Brain microvascular endothelial cell (primary cell): ENCODE data around the gene NEMP1.
"Not testable (repeated sequence)": the region's sequence is repeated elsewhere in the genome, so short reads cannot be mapped to it uniquely, and the experiment has no call there.

ENCODE experiments used
- DNase-seq: peaks from one replicate; pipeline ENCODE4 v3.0.0-alpha.2; 2020
- H3K27ac ChIP-seq: fragments of 250-450 bp; sonication (Bioruptor Pico); 2 replicates; pipeline ENCODE4 v1.5.1; 2020; ENCODE audit warnings: mild to moderate bottlenecking, moderate library complexity
- H3K27me3 ChIP-seq: fragments of 250-450 bp; sonication (Bioruptor Pico); replicated peaks from 2 replicates; pipeline ENCODE4 v1.5.1; 2020; ENCODE audit warnings: mild to moderate bottlenecking
- H3K36me3 ChIP-seq: fragments of 250-450 bp; sonication (Bioruptor Pico); replicated peaks from 2 replicates; pipeline ENCODE4 v1.5.1; 2020; ENCODE audit warnings: mild to moderate bottlenecking
- H3K4me3 ChIP-seq: 2 replicates; pipeline ENCODE4 v1.5.1; 2011; ENCODE audit warnings: low read depth, mild to moderate bottlenecking, control low read depth, low read length, moderate library complexity
- in situ Hi-C: cut with HindIII; loops from 2 replicates; pipeline ENCODE4 v1.10.0; 2017; ENCODE audit warnings: low sequenced_read_pairs, low pct_ligation_motif_present
- TF ChIP-seq, protein P1 (sequence below): IDR thresholded peaks from 2 replicates; pipeline ENCODE4 v1.5.1; 2011; ENCODE audit warnings: low read depth, mild to moderate bottlenecking, moderate library complexity, low read length, control low read depth, inconsistent platforms; ENCODE audit errors: missing control alignments

The NEMP1 gene

DNA sequence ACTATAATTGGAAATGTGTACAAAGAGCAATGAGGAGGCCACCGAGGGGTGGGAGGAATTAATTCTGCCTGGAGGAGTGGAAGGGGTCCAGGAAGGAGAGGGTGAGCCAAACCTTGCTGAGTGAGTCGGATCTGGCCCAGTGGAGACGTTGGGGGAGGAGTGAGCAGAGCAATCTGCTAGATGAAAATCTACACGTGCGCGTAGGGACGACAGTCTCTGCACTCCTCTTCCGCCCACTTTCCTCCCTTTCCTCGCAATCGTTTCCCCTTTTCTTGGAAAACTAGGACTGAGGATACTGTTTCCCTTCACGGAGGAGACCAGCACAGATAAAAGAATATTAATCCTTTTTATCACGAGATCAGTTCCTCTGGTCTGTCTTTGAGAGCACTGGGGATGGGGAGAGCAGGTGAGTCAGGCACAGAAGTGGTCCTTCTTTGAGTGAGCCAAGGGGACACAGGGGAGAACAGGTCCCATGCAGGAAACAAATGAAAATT is 7.5 kb upstream of the NEMP1 start:
- Histone ChIP-seq H3K27me3 (no peaks in the 10 kb centered on the region), H3K27ac (peak overlapping the region; percentile 100), H3K36me3 (peaks cover 6% of the 10 kb centered on the region), H3K4me3 (peak overlapping the region; percentile 66)
- TF ChIP-seq, protein P1, sequence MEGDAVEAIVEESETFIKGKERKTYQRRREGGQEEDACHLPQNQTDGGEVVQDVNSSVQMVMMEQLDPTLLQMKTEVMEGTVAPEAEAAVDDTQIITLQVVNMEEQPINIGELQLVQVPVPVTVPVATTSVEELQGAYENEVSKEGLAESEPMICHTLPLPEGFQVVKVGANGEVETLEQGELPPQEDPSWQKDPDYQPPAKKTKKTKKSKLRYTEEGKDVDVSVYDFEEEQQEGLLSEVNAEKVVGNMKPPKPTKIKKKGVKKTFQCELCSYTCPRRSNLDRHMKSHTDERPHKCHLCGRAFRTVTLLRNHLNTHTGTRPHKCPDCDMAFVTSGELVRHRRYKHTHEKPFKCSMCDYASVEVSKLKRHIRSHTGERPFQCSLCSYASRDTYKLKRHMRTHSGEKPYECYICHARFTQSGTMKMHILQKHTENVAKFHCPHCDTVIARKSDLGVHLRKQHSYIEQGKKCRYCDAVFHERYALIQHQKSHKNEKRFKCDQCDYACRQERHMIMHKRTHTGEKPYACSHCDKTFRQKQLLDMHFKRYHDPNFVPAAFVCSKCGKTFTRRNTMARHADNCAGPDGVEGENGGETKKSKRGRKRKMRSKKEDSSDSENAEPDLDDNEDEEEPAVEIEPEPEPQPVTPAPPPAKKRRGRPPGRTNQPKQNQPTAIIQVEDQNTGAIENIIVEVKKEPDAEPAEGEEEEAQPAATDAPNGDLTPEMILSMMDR, result no peak
- in situ Hi-C loops, result no loop called here
- no peak for DNase-seq

DNA sequence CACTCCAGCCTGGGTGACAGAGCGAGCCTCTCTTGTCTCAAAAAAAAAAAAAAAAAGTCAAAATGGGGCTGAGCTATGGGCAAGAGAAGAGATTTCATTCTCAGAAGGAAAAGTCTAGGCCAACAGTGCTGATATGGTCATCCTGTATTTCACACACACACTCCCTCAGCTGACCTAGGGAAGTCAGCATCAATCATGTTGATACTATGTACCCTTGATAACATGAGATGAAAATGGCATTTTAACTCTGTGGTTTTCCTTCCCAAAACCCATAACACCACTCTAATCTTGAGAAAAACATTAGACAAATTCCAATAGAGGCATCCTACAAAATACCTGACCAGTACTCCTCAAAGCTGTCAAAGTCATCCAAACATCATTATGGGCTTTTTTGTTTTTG is 2.3 kb upstream of the NEMP1 start:
- no peak for DNase-seq
- H3K36me3 ChIP-seq, result no peaks in the 10 kb centered on the region
- TF ChIP-seq, protein P1, result no peak
- H3K27me3 ChIP-seq, result no peaks in the 10 kb centered on the region
- no peak overlapping the region for H3K4me3 ChIP-seq
- in situ Hi-C loops, result no loop called here
- H3K27ac ChIP-seq, result no peak overlapping the region

DNA sequence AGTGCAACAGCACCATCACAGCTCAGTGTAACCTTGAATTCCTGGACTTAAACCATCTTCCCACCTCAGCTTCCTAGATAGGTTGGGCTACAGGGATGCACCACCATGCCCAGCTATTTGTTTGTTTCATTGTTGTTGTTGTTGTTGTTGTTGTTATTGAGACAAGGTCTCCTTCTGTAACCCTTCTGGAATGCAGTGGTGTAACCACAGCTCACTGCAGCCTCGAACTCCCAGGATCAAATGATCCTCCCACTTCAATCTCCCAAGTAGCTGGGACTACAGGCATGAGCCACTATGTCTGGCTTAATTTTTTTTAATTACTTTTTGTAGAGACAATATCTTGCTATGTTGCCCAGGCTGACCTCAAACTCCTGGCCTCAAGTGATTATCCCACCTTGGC is 1.2 kb upstream of the NEMP1 start:
- in situ Hi-C loops, result no loop called here
- Histone ChIP-seq H3K36me3 (no peaks in the 10 kb centered on the region), H3K27ac (no peak overlapping the region), H3K4me3 (no peak overlapping the region), H3K27me3 (no peaks in the 10 kb centered on the region)
- TF ChIP-seq, protein P1, result no peak
- DNase-seq, result no peak

- in situ Hi-C loops, DNase-seq: not testable (repeated sequence)
Measured at GRCh38 chr12:57073566-57074450, 4.8 kb downstream of the NEMP1 start.

DNA sequence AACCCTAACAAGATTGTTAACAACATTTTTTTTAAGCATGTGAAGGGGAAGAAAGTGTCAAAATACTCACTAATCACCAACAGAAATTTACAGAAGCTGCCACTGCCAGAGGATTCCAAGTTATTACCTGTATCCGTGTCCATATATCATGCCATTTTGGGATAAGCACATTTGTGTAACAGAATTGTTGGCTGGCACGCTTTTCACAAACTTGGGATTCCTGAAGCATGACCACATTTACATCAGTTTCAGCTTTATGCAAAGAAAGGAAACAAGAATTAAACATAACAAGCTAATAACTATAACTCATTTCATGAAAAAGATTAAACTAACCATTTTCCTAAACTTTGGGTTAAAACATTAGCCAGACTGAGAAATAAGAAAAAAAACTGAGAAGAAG is 5.9 kb downstream of the NEMP1 start:
- H3K27me3 ChIP-seq, result no peaks in the 10 kb centered on the region
- H3K27ac ChIP-seq, result no peak overlapping the region
- in situ Hi-C loops, result no loop called here
- TF ChIP-seq, protein P1, result no peak
- no peaks in the 10 kb centered on the region for H3K36me3 ChIP-seq
- no peak overlapping the region for H3K4me3 ChIP-seq
- DNase-seq, result no peak

More at GRCh38 chr12:57073566-57074450, 4.8 kb downstream of the NEMP1 start:
- H3K36me3 ChIP-seq, H3K4me3 ChIP-seq, H3K27ac ChIP-seq, H3K27me3 ChIP-seq: not testable (repeated sequence)

DNA sequence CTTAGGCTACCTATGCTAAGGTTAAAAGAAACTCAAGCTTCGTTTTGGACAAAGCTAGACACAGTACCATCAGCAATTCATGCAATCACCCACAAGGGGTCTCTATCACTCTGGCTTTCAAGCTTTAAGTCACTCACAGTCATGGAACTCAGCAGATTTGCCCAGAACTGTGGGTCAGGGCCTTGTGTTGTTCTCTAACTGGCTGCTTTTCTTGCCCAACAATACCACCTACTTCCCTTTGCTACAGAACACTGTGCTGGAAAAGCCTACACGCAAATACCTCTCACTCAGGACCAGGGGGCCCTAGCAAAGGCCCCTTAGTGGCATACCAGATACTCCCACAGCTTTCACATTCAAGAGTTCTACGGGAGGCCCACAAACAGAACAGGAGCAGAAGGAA is 9.1 kb downstream of the NEMP1 start:
- Histone ChIP-seq H3K27ac (no peak overlapping the region), H3K27me3 (no peaks in the 10 kb centered on the region), H3K4me3 (no peak overlapping the region), H3K36me3 (no peaks in the 10 kb centered on the region)
- in situ Hi-C loops, result no loop called here
- DNase-seq, result peak; percentile 78
- TF ChIP-seq, protein P1, result peak; percentile 85
